ENCODE measurements around the gene PIGBOS1. TPM values are rescaled to one million over a fixed set of nuclear protein-coding genes. Genes with fewer than 3 reads are reported as not detected.

The PIGBOS1 gene
- total and polyA plus RNA-seq, 9 of the 15 experiments (the other 6 are each of a cell fraction or from before 2014, with no cell fraction given): 25.2 to 76.2 (median 46.0) TPM

- TF ChIP-seq RNF219 (CRISPR knock-in tag; IDR thresholded peaks at IDR 0.05) (peak; percentile 10; the same call in 1 of the 2 replicates), NR2C2 (CRISPR knock-in tag; IDR thresholded peaks at IDR 0.05) (no peak), NR2C2 (tag; IDR thresholded peaks at IDR 0.05) (peak; percentile 58; the same call in 1 of the 2 replicates), HDAC1 (IDR thresholded peaks at IDR 0.05) (peak in 1 of 2 experiments; percentile 68; a peak in 2 of 4 replicates), ETS1 (conservative IDR thresholded peaks at IDR 0.05; ENCODE audit: control insufficient read depth, low read depth, low read length) (0 out of 2 replicates have a peak, but pooled peaks have one; percentile 25), MAX (CRISPR knock-in tag; IDR thresholded peaks at IDR 0.05) (peak; percentile 28; the same call in 1 of the 2 replicates), NR4A1 (CRISPR knock-in tag; IDR thresholded peaks at IDR 0.05) (no peak), NR4A1 (tag; IDR thresholded peaks at IDR 0.05) (peak; percentile 62; the same call in 1 of the 2 replicates), MED1 (CRISPR knock-in tag; IDR thresholded peaks at IDR 0.05; ENCODE audit: borderline replicate concordance) (no peak), ZNF766 (CRISPR knock-in tag; conservative IDR thresholded peaks at IDR 0.05) (0 out of 2 replicates have a peak, but pooled peaks have one; percentile 38), BRD9 (IDR thresholded peaks at IDR 0.05; ENCODE audit: low read depth, partially characterized antibody) (peak; percentile 85), SMARCE1 (IDR thresholded peaks at IDR 0.05) (peak; percentile 60; the same call in 1 of the 2 replicates), PRDM10 (IDR thresholded peaks at IDR 0.05; ENCODE audit: partially characterized antibody) (peak; percentile 93), NKRF (IDR thresholded peaks at IDR 0.05; ENCODE audit: borderline replicate concordance) (peak; percentile 87; the same call in 1 of the 2 replicates)
These were observed at the start of gene PIGBOS1, which contains the start of gene PIGB (continued) for GRCh38 chr15:55318588-55319494.
